CD4-positive, alpha-beta T cell treated with Interleukin-17A for 1 hour (primary cell): ENCODE measurements around the gene TRIM58.

Experiments used
- DNase-seq: peaks from one replicate; pipeline ENCODE4 v3.0.0-alpha.2; 2020

The TRIM58 gene

GRCh38 chr1:247895163-247895637, 38.2 kb downstream of the TRIM58 start, which contains the start of gene OR2W3:
OR2W3 (plus strand) TSS chr1:247895587; CDS start chr1:247895587, 0 bp downstream.
- no peak for DNase-seq

- no peak for DNase-seq
Measured at GRCh38 chr1:247895976-247896375, 39.0 kb downstream of the TRIM58 start.

DNA sequence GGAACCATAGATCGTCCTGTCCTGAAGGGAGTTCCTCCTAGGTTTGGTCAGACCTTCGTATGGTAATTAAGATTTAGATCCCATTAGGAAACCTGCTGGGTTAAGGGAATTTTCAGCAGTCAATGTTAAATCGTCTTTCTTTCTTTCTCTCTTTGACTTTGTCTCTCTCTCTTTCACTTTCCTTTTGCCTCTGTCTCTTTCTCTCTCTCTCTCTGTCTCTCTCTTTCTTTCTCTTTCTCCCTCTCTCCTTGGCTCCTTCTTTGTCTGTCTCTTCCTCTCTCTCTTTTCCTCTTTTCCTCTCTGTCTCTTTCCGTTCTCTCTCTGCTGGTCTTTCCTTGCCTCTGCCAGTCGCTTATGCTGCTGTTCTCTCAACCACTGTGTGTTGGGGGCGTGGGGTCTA, 47.1 kb downstream of the TRIM58 start:
- DNase-seq, result no peak

DNA sequence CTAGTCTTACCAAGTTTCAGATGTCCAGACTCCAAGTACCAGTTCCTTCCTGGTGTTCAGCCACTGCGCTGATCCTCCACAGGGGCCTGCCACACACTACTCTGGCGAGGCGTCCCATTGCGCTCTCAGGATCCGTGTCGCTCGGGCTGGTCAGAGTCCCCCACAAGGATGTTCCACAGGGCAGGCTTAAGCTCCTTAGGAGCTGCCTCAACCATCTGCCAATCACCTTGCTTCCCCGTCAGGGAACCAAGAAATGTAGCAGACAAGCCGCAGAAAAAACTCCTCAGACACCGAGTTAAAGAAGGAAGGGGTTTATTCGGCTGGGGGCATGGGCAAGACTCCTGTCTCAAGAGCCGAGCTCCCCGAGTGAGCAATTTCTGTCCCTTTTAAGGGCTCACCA, 48.2 kb downstream of the TRIM58 start:
- DNase-seq, result no peak

DNA sequence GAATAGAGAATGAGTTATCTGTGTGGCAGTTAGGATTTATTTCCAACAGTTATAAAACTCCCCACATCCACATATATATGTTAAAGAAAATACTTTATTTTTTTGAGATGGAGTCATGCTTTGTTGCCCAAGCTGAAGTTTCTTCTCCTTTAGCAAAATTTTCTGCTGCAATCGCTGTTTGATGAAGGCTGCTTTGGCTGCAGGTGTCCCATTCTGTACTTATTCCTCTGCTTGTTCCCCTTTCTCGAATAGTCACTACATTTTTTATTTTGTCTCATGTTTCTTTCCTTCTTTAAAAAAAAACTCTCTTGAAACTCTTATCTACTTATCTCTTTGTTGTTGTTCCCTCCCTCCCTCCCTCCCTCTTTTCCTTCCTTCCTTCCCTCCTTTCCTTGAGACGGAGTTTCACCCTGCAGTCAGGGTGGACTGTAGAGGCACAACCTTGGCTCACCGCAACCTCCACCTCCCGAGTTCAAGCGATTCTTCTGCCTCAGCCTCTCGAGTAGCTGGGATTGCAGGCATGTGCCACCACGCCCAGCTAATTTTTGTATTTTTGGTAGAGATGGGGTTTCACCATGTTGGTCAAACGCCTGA, 49.0 kb downstream of the TRIM58 start:
- DNase-seq, result no peak

DNA sequence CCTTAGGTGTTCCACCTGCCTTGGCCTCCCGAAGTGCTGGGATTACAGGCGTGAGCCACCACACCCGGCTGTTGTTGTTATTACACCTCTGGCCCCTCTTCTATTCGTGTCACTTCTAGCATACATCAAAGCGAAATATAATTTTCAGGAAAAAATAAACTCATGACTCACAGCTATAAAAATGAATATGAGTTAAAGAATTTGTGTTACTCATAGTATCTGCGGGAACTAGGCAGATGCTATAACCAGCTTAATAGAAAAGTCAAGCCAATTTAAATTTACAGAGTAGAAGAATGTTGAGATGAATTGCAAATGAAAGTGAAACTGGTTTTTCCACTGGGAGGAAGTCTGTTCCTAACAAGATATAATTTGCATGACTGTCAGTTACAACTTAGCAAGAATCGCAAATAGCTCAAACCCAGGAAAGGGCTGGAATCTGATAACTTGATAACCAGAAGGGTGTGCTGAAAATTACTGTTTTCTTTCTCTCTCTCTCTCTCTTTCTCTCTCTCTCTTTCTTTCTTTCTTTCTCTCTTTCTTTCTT, 49.6 kb downstream of the TRIM58 start:
- DNase-seq, result peak; percentile 23

DNA sequence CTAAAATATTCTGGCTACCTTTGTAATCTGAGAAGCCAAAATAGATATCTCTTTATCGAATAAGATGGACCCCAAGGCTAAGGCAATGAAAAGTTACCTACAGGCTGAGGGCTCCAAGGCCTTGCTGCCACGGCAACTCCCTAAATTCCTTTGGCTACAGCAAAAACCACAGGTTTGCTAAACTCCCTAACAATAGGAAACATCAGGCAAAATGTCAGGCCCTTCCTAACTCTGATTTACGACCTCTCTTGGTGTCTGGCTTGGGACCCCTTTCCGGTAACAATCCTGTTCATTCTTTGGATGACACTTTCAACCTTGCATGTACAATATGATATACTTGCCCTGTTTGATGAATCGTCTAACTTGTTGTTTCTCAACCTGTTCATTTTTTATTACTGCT, 51.8 kb downstream of the TRIM58 start:
- no peak for DNase-seq

DNA sequence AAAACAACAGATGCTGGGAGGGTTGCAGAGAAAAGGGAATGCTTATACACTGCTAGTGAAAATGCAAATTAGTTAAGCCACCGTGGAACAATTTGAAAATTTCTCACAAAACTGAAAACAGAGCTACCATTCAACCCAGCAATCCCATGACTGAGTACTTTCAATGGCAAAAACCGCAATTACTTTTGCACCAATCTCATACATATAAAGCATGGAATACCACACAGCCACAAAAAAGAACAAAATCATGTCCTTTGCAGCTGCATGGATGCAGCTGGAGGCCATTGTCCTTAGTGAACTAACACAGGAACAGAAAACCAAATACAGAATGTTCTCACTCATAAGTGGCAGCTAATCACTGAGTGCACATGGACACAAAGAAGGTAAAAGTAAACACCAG, 56.8 kb downstream of the TRIM58 start:
- no peak for DNase-seq

GRCh38 chr1:247914941-247915662, 58.1 kb downstream of the TRIM58 start:
- no peak for DNase-seq

DNA sequence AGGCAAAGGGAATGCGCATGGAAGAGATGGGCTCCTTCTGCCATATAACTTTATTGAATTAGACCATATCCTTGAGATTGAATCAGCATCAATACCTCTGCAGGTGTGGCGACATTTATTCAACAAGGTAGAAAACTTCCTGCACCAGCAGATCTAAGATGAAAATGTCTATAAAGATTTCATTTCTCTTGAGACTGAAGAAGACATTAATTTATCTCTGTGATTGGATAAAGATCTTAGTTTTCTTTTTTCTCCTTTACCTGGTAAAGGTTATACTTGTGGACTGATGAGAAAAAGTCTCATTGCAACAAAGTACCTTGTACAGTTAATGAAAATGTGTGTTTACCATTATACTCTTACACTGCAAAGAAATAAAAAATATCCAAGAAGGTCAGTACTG, 63.0 kb downstream of the TRIM58 start, which contains the start of gene OR2T8:
OR2T8 (plus strand) TSS at position 301 of the 400 bp plus-strand sequence. CDS start 766 bp downstream, outside the sequence.
- no peak for DNase-seq

- no peak for DNase-seq
Measured at GRCh38 chr1:247923941-247924340, 67.0 kb downstream of the TRIM58 start.

DNA sequence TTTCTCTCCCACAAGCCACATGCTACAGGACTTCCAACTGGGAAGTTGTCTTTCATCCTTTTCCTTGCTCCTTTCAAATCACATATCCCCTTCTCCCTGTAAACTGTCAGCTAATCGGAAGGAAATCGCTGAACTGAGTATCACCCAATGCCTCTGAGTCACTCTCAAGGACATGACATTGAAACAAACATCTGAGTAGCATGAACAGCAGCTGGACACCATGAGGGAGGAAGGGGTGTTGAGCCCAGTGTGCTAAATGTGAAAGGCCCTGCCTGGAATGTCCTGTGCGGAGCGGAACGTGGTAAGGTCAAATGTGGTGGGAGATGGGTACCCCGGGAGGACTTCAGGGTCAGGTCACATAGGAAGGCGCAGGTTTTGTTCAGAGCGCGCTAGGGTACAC, 67.9 kb downstream of the TRIM58 start, which contains the start of gene OR2AJ1:
OR2AJ1 (plus strand) TSS at position 22 of the 400 bp plus-strand sequence. CDS start 8,880 bp downstream, outside the sequence.
- DNase-seq, result no peak
